A549 (cell line): ENCODE measurements around the gene AK1. TPM values are rescaled to one million over a fixed set of nuclear protein-coding genes. Genes with fewer than 3 reads are reported as not detected.

ENCODE experiments used
- ATAC-seq, 2 experiments: fragments of 200-7000 bp in 1 of 2; fragments of >200 bp in 1 of 2; cut with Nextera tagmentation in 1 of 2; cut with Tn5 transposase in 1 of 2; 3 replicates each; pipeline versions ENCODE4 v1.8.0 to v1.9.1; 2018 to 2020; ENCODE audit warnings: mild to moderate bottlenecking in 1 of 2, moderate library complexity in 1 of 2
- CTCF ChIA-PET: fragments of 300-600 bp; sonication (Branson Sonifier 250); formaldehyde crosslinking; extraction: SDS; loops from one replicate; lab custom pipeline; 2021; ENCODE audit warnings: antibody characterized with exemption, inconsistent platforms; lab: Yijun Ruan, JAX
- POLR2A ChIA-PET: fragments of 350-600 bp; formaldehyde crosslinking; extraction: SDS; loops from one replicate; lab custom pipeline; 2021; ENCODE audit warnings: antibody characterized with exemption, inconsistent platforms; lab: Yijun Ruan, JAX
- DNase-seq, 2 experiments: peaks; one replicate each; pipeline versions ENCODE4 v3.0.0 to v3.0.0-alpha.2; 2011 to 2016; ENCODE audit warnings: low read depth in 1 of 2, low spot score in 1 of 2
- FAIRE-seq: peaks from 2 replicates; lab custom pipeline; 2011; peaks lifted over from hg19 to GRCh38; lab: Jason Lieb, UNC
- H3K27ac ChIP-seq, 2 experiments: fragments of >200 bp; sonication (Bioruptor Twin); formaldehyde crosslinking; 3 replicates each; pipeline ENCODE4 v1.5.1; 2016 to 2017
- H3K4me1 ChIP-seq: fragments of >200 bp; sonication (Bioruptor Twin); formaldehyde crosslinking; 3 replicates; pipeline ENCODE4 v1.6.1; 2016
- H3K4me2 ChIP-seq: fragments of >200 bp; sonication (Bioruptor Twin); formaldehyde crosslinking; 3 replicates; pipeline ENCODE4 v1.6.1; 2016
- H3K4me3 ChIP-seq: fragments of >200 bp; sonication (Bioruptor Twin); formaldehyde crosslinking; 3 replicates; pipeline ENCODE4 v1.5.1; 2016
- H3K9me3 ChIP-seq: fragments of >200 bp; sonication (Bioruptor Twin); formaldehyde crosslinking; 3 replicates; pipeline ENCODE4 v1.6.1; 2016
- CBX8 ChIP-seq: fragments of 200-600 bp; sonication (generic); IDR thresholded peaks from 2 replicates; pipeline ENCODE4 v1.6.1; 2016
- ESRRA ChIP-seq: fragments of 150-350 bp; IDR thresholded peaks from 2 replicates; pipeline ENCODE4 v1.6.1; 2014; ENCODE audit warnings: mild to moderate bottlenecking, low read length, borderline replicate concordance
- GATA3 ChIP-seq: IDR thresholded peaks from 2 replicates; pipeline ENCODE4 v1.6.1; 2012; ENCODE audit warnings: borderline replicate concordance
- HDAC2 ChIP-seq: fragments of 200-600 bp; sonication (generic); IDR thresholded peaks from 2 replicates; pipeline ENCODE4 v1.6.1; 2016
- HEYL ChIP-seq: fragments of 250-450 bp; sonication (Bioruptor Pico); IDR thresholded peaks from 2 replicates; pipeline ENCODE4 v1.8.0; 2021; ENCODE audit warnings: mild to moderate bottlenecking, moderate library complexity
- HOXA7 ChIP-seq: fragments of 250-450 bp; sonication (Bioruptor Pico); IDR thresholded peaks from 2 replicates; pipeline ENCODE4 v1.5.0; 2020; ENCODE audit warnings: mild to moderate bottlenecking, moderate library complexity
- KDM1A ChIP-seq: fragments of 200-600 bp; sonication (generic); IDR thresholded peaks from 2 replicates; pipeline ENCODE4 v1.6.1; 2016; ENCODE audit warnings: low read depth, mild to moderate bottlenecking
- KDM5A ChIP-seq: fragments of 200-600 bp; sonication (generic); IDR thresholded peaks from 2 replicates; pipeline ENCODE4 v1.6.1; 2016; ENCODE audit warnings: antibody characterized with exemption, mild to moderate bottlenecking
- POLR2A ChIP-seq: IDR thresholded peaks from 2 replicates; pipeline ENCODE4 v1.6.1; 2012; ENCODE audit warnings: mild to moderate bottlenecking, low read length
- RAD21 ChIP-seq, 2 experiments: fragments of >200 bp in 1 of 2; sonication (Bioruptor Twin) in 1 of 2; formaldehyde crosslinking in 1 of 2; IDR thresholded peaks in 1 of 2; conservative IDR thresholded peaks in 1 of 2; 2 replicates in 1 of 2; 3 replicates in 1 of 2; pipeline ENCODE4 v1.6.1; 2012 to 2018; ENCODE audit warnings: inconsistent platforms in 1 of 2
- RARB ChIP-seq: fragments of 250-450 bp; sonication (Bioruptor Pico); IDR thresholded peaks from 2 replicates; pipeline ENCODE4 v1.8.0; 2021; ENCODE audit warnings: mild to moderate bottlenecking, moderate library complexity
- RFX5 ChIP-seq: fragments of 450-650 bp; IDR thresholded peaks from 2 replicates; pipeline ENCODE4 v1.7.1; 2014; ENCODE audit warnings: antibody characterized with exemption, mild to moderate bottlenecking, moderate library complexity
- TFCP2L1 ChIP-seq: fragments of 250-450 bp; sonication (Bioruptor Pico); IDR thresholded peaks from 2 replicates; pipeline ENCODE4 v1.5.0; 2021; ENCODE audit warnings: mild to moderate bottlenecking
- WGBS: methylation state at CpG from one replicate; pipeline ENCODE4 v1.1.6; 2017; ENCODE audit errors: missing lambda C conversion rate; 5-methylcytosine and 5-hydroxymethylcytosine counted together
- polyA plus RNA-seq, 4 experiments: library from polyadenylated mRNA; depleted of rRNA in 3 of 4; stranded (reverse); fragments of >200 nt; fragmentation: RNase III in 1 of 4; extraction: RNeasy Plus Mini Kit Qiagen cat#74134 plus additional on column Dnase treatment in 1 of 4; gene quantifications; 2 replicates in 3 of 4; 3 replicates in 1 of 4; pipeline ENCODE4 v1.2.3, GENCODE V29; 2011 to 2017
- TF ChIP-seq, protein P1 (sequence below): fragments of >200 bp; sonication (Bioruptor Twin); formaldehyde crosslinking; IDR thresholded peaks from 3 replicates; pipeline ENCODE4 v1.6.1; 2016
- TF ChIP-seq, protein P2 (sequence below): fragments of >200 bp; sonication (Bioruptor Twin); formaldehyde crosslinking; IDR thresholded peaks from 2 replicates; pipeline ENCODE4 v1.6.1; 2016
- TF ChIP-seq, protein P3 (sequence below): fragments of 200-600 bp; sonication (generic); IDR thresholded peaks from 2 replicates; pipeline ENCODE4 v1.6.1; 2016; ENCODE audit warnings: antibody characterized with exemption, mild to moderate bottlenecking, moderate library complexity
- TF ChIP-seq, protein P4 (sequence below): fragments of 450-650 bp; IDR thresholded peaks from 2 replicates; pipeline ENCODE4 v1.6.1; 2014; ENCODE audit warnings: antibody characterized with exemption

The AK1 gene
- polyA plus RNA-seq, 2 of the 4 experiments (the other 2 are of a cell fraction) = 30.0 to 31.9 TPM

DNA sequence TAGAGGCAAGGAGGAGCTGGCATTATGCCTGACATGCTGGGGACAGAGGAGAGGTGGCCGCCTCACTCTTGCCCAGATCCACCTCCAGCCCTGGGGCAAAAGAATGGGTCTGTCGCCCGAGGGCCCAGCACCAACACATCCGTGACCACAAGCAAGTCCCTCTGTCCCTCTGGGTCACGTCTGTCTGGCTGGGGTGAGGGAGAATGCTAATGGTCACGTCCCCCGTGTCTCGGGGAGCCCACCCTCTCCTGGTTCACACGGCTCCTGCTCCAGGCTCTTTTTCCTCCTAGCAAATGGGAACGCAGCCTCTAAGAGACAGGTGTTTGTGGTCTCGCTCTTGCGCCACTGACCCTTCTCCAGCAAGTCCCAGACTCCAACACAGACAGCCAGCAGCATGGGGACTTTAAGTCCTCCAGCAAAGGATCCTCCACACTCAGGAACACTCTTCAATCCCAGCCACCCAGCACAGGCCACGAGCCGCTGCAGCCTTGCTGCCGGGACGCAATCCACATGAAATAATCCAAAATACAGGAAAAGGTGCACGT is 27.1 kb downstream of the AK1 start:
- ATAC-seq (no peak), FAIRE-seq (no peak), DNase-seq (no peak)
- WGBS = 72% methylated on average over 17 of the region's 17 CpGs
- ChIA-PET POLR2A (no interaction called here), CTCF (interaction anchor here (0.7 kb wide), 1 partner anchor 20 kb away, joined by 4 read pairs; no protein-coding TSS in a partner anchor)
- Histone ChIP-seq H3K4me2 (no peak overlapping the region), H3K9me3 (peaks cover 18% of the 10 kb centered on the region), H3K4me3 (no peak overlapping the region), H3K4me1 (no peaks in the 10 kb centered on the region), H3K27ac (no peak overlapping the region)
- no peak for TF ChIP-seq KDM5A
- TF ChIP-seq RARB (CRISPR knock-in tag) = no peak
- no peak for TF ChIP-seq POLR2A
- TF ChIP-seq, protein P1, sequence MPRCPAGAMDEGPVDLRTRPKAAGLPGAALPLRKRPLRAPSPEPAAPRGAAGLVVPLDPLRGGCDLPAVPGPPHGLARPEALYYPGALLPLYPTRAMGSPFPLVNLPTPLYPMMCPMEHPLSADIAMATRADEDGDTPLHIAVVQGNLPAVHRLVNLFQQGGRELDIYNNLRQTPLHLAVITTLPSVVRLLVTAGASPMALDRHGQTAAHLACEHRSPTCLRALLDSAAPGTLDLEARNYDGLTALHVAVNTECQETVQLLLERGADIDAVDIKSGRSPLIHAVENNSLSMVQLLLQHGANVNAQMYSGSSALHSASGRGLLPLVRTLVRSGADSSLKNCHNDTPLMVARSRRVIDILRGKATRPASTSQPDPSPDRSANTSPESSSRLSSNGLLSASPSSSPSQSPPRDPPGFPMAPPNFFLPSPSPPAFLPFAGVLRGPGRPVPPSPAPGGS = no peak

DNA sequence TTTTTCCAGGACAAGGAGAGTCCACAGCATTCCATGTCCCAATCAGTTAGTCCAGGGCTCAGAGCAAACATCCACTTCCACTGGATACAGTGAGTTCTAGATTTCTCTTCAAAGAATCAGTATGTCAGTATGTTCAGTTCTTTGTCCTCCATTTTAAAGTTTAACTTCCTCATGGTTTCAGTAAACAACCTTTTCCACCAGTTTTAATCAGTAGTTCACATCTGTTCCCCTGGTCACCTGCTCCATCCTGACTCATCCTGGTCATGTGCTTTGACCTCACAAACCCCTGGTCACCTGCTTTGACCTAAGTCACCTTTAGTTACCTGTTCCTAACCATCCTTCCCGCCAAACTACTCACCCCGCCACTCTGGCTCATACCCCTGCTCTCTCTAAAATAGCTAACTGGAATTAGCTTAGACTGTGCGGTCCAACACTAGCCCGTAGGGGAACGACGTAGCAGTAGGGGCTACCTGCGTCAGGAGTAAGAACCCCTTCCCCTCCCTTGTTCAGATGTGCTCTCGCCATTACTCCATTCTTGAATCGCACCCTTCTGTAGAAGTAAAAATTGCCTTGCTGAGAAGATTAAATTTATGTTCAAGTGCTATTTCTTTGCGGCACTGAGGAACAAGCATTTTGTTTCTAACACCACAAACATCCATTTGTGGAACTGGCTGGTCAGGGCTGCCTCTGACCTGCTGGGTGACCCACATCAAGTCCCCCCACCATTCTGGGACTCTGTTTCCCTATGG is 28.5 kb downstream of the AK1 start:
- ATAC-seq (no peak), FAIRE-seq (no peak), DNase-seq (no peak)
- Histone ChIP-seq H3K4me2 (no peak overlapping the region), H3K9me3 (peaks cover 18% of the 10 kb centered on the region), H3K4me1 (no peaks in the 10 kb centered on the region), H3K4me3 (no peak overlapping the region), H3K27ac (no peak overlapping the region)
- 75% methylated on average over 10 of the region's 10 CpGs for WGBS
- no peak for TF ChIP-seq TFCP2L1 (CRISPR knock-in tag)
- no peak for TF ChIP-seq ESRRA
- no peak for TF ChIP-seq HDAC2
- TF ChIP-seq KDM1A = no peak
- TF ChIP-seq, protein P2, sequence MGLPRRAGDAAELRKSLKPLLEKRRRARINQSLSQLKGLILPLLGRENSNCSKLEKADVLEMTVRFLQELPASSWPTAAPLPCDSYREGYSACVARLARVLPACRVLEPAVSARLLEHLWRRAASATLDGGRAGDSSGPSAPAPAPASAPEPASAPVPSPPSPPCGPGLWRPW = no peak
- no peak for TF ChIP-seq CBX8
- TF ChIP-seq, protein P1 = no peak
- no peak for TF ChIP-seq RAD21 (conservative IDR thresholded peaks at IDR 0.05 in 1 of 2, IDR thresholded peaks at IDR 0.05 in 1 of 2)
- TF ChIP-seq, protein P3, sequence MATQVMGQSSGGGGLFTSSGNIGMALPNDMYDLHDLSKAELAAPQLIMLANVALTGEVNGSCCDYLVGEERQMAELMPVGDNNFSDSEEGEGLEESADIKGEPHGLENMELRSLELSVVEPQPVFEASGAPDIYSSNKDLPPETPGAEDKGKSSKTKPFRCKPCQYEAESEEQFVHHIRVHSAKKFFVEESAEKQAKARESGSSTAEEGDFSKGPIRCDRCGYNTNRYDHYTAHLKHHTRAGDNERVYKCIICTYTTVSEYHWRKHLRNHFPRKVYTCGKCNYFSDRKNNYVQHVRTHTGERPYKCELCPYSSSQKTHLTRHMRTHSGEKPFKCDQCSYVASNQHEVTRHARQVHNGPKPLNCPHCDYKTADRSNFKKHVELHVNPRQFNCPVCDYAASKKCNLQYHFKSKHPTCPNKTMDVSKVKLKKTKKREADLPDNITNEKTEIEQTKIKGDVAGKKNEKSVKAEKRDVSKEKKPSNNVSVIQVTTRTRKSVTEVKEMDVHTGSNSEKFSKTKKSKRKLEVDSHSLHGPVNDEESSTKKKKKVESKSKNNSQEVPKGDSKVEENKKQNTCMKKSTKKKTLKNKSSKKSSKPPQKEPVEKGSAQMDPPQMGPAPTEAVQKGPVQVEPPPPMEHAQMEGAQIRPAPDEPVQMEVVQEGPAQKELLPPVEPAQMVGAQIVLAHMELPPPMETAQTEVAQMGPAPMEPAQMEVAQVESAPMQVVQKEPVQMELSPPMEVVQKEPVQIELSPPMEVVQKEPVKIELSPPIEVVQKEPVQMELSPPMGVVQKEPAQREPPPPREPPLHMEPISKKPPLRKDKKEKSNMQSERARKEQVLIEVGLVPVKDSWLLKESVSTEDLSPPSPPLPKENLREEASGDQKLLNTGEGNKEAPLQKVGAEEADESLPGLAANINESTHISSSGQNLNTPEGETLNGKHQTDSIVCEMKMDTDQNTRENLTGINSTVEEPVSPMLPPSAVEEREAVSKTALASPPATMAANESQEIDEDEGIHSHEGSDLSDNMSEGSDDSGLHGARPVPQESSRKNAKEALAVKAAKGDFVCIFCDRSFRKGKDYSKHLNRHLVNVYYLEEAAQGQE = no peak
- no peak for TF ChIP-seq HEYL (CRISPR knock-in tag)
- no peak for TF ChIP-seq RARB (CRISPR knock-in tag)
- TF ChIP-seq RFX5 = no peak
- no peak for TF ChIP-seq HOXA7 (CRISPR knock-in tag)
- TF ChIP-seq GATA3 = no peak
- TF ChIP-seq, protein P4, sequence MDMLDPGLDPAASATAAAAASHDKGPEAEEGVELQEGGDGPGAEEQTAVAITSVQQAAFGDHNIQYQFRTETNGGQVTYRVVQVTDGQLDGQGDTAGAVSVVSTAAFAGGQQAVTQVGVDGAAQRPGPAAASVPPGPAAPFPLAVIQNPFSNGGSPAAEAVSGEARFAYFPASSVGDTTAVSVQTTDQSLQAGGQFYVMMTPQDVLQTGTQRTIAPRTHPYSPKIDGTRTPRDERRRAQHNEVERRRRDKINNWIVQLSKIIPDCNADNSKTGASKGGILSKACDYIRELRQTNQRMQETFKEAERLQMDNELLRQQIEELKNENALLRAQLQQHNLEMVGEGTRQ = no peak
- ChIA-PET POLR2A (no interaction called here), CTCF (interaction anchor here (7.4 kb wide), 1 partner anchor 20 kb away, joined by 60 read pairs; no protein-coding TSS in a partner anchor)
